ENCODE measurements around the gene DTNB. TPM values are rescaled to one million over a fixed set of nuclear protein-coding genes. Genes with fewer than 3 reads are reported as not detected.

The DTNB gene
- total RNA-seq, 4 donors from 2014 or later = 3.9 to 8.7 (median 4.4) TPM

DNA sequence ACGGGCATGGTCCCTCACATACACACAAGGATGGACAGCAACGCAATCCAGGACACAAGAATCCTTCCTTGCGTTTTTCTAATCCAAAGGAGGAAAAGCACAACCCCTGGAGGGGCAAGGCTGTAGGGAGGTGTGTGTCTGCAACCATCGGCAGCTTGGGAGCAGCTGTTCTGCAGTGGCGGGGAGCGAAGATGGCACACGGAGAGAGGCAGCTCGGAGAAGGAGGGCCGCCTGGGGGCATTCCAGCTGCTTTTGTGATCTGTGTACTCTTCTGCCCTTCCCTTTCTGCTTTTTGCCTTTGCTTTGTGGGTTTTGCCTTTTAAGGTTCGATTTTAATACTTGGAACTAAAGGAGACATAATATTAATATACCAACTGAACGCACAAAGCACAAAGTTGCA is 194.6 kb downstream of the DTNB start:
- TF ChIP-seq POLR2A (IDR thresholded peaks at IDR 0.05) = no peak
- no peak for TF ChIP-seq POLR2AphosphoS5 (IDR thresholded peaks at IDR 0.05)
- TF ChIP-seq, protein P1, sequence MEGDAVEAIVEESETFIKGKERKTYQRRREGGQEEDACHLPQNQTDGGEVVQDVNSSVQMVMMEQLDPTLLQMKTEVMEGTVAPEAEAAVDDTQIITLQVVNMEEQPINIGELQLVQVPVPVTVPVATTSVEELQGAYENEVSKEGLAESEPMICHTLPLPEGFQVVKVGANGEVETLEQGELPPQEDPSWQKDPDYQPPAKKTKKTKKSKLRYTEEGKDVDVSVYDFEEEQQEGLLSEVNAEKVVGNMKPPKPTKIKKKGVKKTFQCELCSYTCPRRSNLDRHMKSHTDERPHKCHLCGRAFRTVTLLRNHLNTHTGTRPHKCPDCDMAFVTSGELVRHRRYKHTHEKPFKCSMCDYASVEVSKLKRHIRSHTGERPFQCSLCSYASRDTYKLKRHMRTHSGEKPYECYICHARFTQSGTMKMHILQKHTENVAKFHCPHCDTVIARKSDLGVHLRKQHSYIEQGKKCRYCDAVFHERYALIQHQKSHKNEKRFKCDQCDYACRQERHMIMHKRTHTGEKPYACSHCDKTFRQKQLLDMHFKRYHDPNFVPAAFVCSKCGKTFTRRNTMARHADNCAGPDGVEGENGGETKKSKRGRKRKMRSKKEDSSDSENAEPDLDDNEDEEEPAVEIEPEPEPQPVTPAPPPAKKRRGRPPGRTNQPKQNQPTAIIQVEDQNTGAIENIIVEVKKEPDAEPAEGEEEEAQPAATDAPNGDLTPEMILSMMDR (IDR thresholded peaks at IDR 0.05) = no peak
- TF ChIP-seq EP300 (IDR thresholded peaks at IDR 0.05) = no peak
- Histone ChIP-seq H3K27me3 (no peaks in the 10 kb centered on the region), H3K27ac (no peak overlapping the region), H3K36me3 (peaks cover 0 to 5% of the 10 kb centered on the region in 2 donors), H3K4me3 (no peak overlapping the region), H3K9me3 (peaks cover 0 to 15% (median 0%) of the 10 kb centered on the region in 3 donors), H3K4me1 (peaks cover 0 to 2% (median 0%) of the 10 kb centered on the region in 3 donors)
- ATAC-seq = no peak
- 64 to 88% methylated on average over 2 to 5 of the region's 11 CpGs for WGBS, 2 donors (ENCODE audit: low coverage in 1 of 2)

DNA sequence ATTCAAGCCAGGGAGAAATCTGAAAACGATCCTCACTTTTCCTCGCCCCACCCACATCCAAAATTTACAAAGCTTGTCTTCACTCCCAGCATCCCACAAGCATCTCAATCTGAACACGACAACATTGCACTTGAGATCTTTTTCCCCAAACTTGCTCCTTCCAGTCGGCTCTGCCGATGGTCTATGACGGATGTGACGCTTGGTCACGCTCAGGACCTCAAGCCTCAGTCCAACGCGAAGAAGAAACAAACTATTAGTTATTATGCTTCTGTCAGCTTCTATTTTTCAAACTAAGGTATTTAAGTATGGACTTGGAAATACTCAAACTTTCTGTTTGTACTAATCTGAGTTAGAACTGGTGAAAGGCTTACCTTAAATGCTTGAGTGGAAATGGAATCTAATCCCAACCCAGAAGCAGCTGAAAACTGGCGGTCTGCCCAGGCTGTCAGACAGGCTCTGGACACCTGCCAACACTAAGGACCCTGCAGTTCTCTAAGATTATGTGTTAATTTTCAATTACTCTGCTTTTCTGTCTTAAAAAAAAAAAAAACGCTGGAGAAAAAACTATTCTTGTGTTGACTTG is 199.5 kb downstream of the DTNB start:
- Histone ChIP-seq H3K4me1 (no peaks in the 10 kb centered on the region), H3K36me3 (no peaks in the 10 kb centered on the region), H3K27ac (no peak overlapping the region), H3K4me3 (no peak overlapping the region), H3K27me3 (no peaks in the 10 kb centered on the region), H3K9me3 (peaks cover 0 to 15% (median 0%) of the 10 kb centered on the region in 3 donors)
- no peak for TF ChIP-seq EP300 (IDR thresholded peaks at IDR 0.05)
- TF ChIP-seq POLR2A (IDR thresholded peaks at IDR 0.05) = no peak
- no peak for TF ChIP-seq POLR2AphosphoS5 (IDR thresholded peaks at IDR 0.05)
- TF ChIP-seq, protein P1 (IDR thresholded peaks at IDR 0.05) = no peak
- no peak for ATAC-seq
- 28 to 36% methylated on average over 12 of the region's 12 CpGs for WGBS, 2 donors (ENCODE audit: low coverage in 1 of 2)

DNA sequence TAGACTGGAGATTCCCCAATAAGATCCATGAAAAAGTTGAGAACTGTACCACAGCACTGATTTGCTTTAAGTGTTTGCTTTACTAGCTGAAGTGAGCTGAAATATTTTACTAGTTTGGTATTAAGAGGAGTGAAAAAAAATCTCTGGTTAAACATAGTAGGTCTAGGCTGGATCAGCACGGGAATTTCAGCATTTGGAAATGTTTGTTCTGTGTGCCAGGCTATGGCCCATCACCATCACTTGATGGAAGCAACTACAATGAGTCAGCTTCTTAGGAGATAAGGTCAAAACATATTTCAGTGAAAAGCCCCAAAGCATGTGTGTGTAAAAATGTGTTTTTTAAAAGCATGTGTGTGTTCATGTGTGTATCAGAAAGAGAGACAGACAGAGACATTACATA is 200.2 kb downstream of the DTNB start:
- Histone ChIP-seq H3K4me1 (no peaks in the 10 kb centered on the region), H3K27me3 (no peaks in the 10 kb centered on the region), H3K36me3 (no peaks in the 10 kb centered on the region), H3K9me3 (peaks cover 0 to 15% (median 0%) of the 10 kb centered on the region in 3 donors), H3K27ac (no peak overlapping the region), H3K4me3 (no peak overlapping the region)
- ATAC-seq = no peak
- 46 to 60% methylated on average over 1 of the region's 1 CpG for WGBS, 2 donors (ENCODE audit: low coverage in 1 of 2)
- TF ChIP-seq POLR2AphosphoS5 (IDR thresholded peaks at IDR 0.05) (no peak), POLR2A (IDR thresholded peaks at IDR 0.05) (no peak), EP300 (IDR thresholded peaks at IDR 0.05) (no peak)
- TF ChIP-seq, protein P1 (IDR thresholded peaks at IDR 0.05) = no peak

DNA sequence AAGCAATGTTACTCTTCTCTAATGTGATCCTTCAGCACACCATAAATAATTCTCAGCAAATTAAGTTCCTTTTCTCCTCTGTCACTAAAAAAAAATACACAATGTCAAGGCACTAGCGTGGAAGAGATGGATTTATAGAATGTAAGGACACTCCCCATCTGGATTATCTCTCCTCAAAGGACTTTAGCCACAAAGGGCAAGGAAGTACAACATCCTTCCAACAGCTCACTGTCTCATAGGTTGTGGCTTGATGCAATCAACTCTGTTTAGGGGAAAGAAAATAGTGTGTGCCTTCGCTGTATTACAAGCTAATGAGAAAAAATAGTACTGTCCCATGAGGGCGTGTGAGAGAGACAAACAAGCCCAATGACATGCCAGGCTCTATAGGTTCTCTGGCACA is 202.6 kb downstream of the DTNB start:
- Histone ChIP-seq H3K27me3 (no peaks in the 10 kb centered on the region), H3K4me3 (no peak overlapping the region), H3K9me3 (peaks cover 0 to 8% (median 0%) of the 10 kb centered on the region in 3 donors), H3K27ac (no peak overlapping the region), H3K4me1 (no peaks in the 10 kb centered on the region), H3K36me3 (no peaks in the 10 kb centered on the region)
- ATAC-seq = no peak
- 75 to 93% methylated on average over 2 of the region's 3 CpGs for WGBS, 2 donors (ENCODE audit: low coverage in 1 of 2)
- TF ChIP-seq POLR2AphosphoS5 (IDR thresholded peaks at IDR 0.05) = no peak
- no peak for TF ChIP-seq EP300 (IDR thresholded peaks at IDR 0.05)
- TF ChIP-seq, protein P1 (IDR thresholded peaks at IDR 0.05) = no peak
- no peak for TF ChIP-seq POLR2A (IDR thresholded peaks at IDR 0.05)

DNA sequence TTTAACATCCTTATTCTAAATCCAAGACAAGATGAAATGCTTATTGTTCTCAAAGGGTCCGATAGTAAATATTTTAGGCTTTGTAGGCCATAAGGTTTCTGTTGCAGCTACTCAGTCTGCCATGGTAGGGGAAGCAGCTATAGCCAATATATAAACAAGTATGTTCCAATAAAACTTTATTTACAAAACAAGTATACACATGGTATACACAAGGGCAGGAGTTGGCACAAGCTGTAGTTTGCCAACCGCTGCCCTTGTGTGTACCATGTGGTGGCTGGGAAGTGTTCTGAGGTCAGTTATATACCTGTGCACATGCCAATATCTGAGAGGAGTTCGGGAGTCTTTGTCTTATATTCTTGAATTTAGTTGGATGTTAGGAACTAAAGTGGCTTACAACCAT is 205.6 kb downstream of the DTNB start:
- TF ChIP-seq, protein P1 (IDR thresholded peaks at IDR 0.05) = no peak
- TF ChIP-seq POLR2A (IDR thresholded peaks at IDR 0.05) (no peak), EP300 (IDR thresholded peaks at IDR 0.05) (no peak), POLR2AphosphoS5 (IDR thresholded peaks at IDR 0.05) (no peak)
- no peaks in the 10 kb centered on the region for H3K27me3 ChIP-seq
- WGBS, 2 donors (ENCODE audit: low coverage in 1 of 2) = 92 to 94% methylated on average over 3 of the region's 3 CpGs

More for the DNA sequence above, 205.6 kb downstream of the DTNB start:
- no peaks in the 10 kb centered on the region for H3K36me3 ChIP-seq
- H3K27ac ChIP-seq = no peak overlapping the region
- H3K9me3 ChIP-seq = no peaks in the 10 kb centered on the region
- no peak for ATAC-seq
- no peak overlapping the region for H3K4me3 ChIP-seq
- no peaks in the 10 kb centered on the region for H3K4me1 ChIP-seq

Data from gastroesophageal sphincter (tissue), 4 donors.